ENCODE data around the gene CNTN1.

- no peak for TF ChIP-seq POLR2A (IDR thresholded peaks at IDR 0.05)
- TF ChIP-seq, protein P1, sequence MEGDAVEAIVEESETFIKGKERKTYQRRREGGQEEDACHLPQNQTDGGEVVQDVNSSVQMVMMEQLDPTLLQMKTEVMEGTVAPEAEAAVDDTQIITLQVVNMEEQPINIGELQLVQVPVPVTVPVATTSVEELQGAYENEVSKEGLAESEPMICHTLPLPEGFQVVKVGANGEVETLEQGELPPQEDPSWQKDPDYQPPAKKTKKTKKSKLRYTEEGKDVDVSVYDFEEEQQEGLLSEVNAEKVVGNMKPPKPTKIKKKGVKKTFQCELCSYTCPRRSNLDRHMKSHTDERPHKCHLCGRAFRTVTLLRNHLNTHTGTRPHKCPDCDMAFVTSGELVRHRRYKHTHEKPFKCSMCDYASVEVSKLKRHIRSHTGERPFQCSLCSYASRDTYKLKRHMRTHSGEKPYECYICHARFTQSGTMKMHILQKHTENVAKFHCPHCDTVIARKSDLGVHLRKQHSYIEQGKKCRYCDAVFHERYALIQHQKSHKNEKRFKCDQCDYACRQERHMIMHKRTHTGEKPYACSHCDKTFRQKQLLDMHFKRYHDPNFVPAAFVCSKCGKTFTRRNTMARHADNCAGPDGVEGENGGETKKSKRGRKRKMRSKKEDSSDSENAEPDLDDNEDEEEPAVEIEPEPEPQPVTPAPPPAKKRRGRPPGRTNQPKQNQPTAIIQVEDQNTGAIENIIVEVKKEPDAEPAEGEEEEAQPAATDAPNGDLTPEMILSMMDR (IDR thresholded peaks at IDR 0.05) = no peak
Measured at GRCh38 chr12:40853221-40853620, 161.0 kb downstream of the CNTN1 start.

Measured in prostate gland (tissue), 2 donors.